ENCODE measurements around the gene PIGZ.

GRCh38 chr3:197006446-197006845, 37.8 kb upstream of the PIGZ start:
- TF ChIP-seq EZH2 (IDR thresholded peaks at IDR 0.05) (no peak), POLR2AphosphoS5 (IDR thresholded peaks at IDR 0.05; ENCODE audit: borderline replicate concordance, low read depth, low read length) (no peak)
